D721Med (cell line): ENCODE measurements around the gene TTLL5.

Experiments
- DNase-seq: peaks from one replicate; pipeline ENCODE4 v3.0.0; 2011; ENCODE audit warnings: low spot score; ENCODE audit not compliant: insufficient read length
- FAIRE-seq: peaks from 2 replicates; lab custom pipeline; 2011; peaks lifted over from hg19 to GRCh38; lab: Jason Lieb, UNC
- CTCF ChIP-seq: IDR thresholded peaks from 2 replicates; pipeline ENCODE4 v1.5.1; 2012; ENCODE audit warnings: mild to moderate bottlenecking, control low read depth; ENCODE audit not compliant: insufficient read depth; ENCODE audit errors: missing control alignments

The TTLL5 gene

GRCh38 chr14:75769047-75769685, 108.1 kb downstream of the TTLL5 start:
- peak; percentile 6 for FAIRE-seq

DNA sequence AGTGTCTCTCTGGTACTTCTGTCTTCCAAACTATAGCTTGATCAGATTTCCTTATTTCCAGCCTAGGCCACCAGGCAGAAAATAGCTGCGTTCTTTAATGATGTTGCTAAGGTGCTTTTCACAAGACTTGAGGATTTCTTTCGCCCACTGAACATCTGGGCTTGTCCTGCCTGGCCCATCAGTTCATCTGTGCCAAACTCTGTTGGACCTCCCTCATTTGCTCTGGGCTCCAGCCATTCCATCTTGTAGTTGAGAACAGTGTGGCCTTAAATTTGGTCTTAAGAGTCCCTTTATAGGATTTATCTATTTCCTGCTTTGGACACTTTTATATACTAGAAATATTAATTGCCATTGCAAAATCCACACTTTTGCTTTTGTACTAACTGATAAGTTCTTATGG, 109.6 kb downstream of the TTLL5 start:
- FAIRE-seq (no peak), DNase-seq (no peak)
- no peak for TF ChIP-seq CTCF

More at GRCh38 chr14:75769047-75769685, 108.1 kb downstream of the TTLL5 start:
- no peak for DNase-seq
- TF ChIP-seq CTCF, result no peak

GRCh38 chr14:75771595-75771994, 110.5 kb downstream of the TTLL5 start:
- no peak for DNase-seq
- no peak for TF ChIP-seq CTCF
- FAIRE-seq, result no peak

DNA sequence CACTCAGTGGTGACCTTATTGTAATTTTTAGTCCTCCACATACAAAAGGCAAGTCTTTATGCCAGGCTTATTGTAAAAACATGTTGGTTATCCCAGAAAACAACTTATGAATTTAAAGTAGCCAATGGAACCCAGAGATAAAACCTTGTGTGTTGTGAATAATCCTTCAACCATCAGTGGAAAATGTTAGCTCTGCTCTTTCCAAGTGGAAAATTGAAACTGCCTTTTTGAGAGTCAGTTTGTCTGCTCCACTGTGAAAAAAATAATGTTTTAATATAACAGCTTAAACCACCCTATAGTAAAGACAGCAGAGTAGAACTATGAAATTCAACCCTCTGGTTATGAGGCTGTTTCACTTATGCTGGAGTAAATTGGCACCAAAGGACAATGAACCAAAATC, 112.0 kb downstream of the TTLL5 start:
- FAIRE-seq, result no peak
- DNase-seq, result no peak
- TF ChIP-seq CTCF, result no peak

GRCh38 chr14:75781096-75781495, 120.0 kb downstream of the TTLL5 start:
- no peak for TF ChIP-seq CTCF
- FAIRE-seq, result no peak
- no peak for DNase-seq

- DNase-seq (no peak), FAIRE-seq (no peak)
- TF ChIP-seq CTCF, result no peak
These were observed 122.1 kb downstream of the TTLL5 start for GRCh38 chr14:75783184-75783583.

- TF ChIP-seq CTCF, result no peak
- DNase-seq, result no peak
- FAIRE-seq, result no peak
These were observed 122.7 kb downstream of the TTLL5 start for GRCh38 chr14:75783602-75784313.
